A204.1 (cell line): ENCODE data around the gene GDPD2.

Source experiments
- FAIRE-seq: peaks from 2 replicates; lab custom pipeline; 2012; peaks lifted over from hg19 to GRCh38; lab: Jason Lieb, UNC

GDPD2 gene

GRCh38 chrX:70437921-70438665 lies 15.0 kb downstream of the GDPD2 start:
- no peak for FAIRE-seq

- no peak for FAIRE-seq
Observed at GRCh38 chrX:70439016-70439415, 15.9 kb downstream of the GDPD2 start.

GRCh38 chrX:70442224-70442623 lies 19.1 kb downstream of the GDPD2 start:
- no peak for FAIRE-seq

GRCh38 chrX:70444326-70444945 lies 21.3 kb downstream of the GDPD2 start, which contains the start of gene DLG3:
DLG3 (plus strand) TSS chrX:70444835; CDS start chrX:70445202, 367 bp downstream.
- FAIRE-seq = no peak

GRCh38 chrX:70444946-70445656 lies 22.0 kb downstream of the GDPD2 start:
- FAIRE-seq = no peak

GRCh38 chrX:70445951-70446350 lies 22.8 kb downstream of the GDPD2 start:
- no peak for FAIRE-seq

GRCh38 chrX:70446380-70447350 lies 23.6 kb downstream of the GDPD2 start:
- no peak for FAIRE-seq

GRCh38 chrX:70449457-70449966 lies 26.4 kb downstream of the GDPD2 start:
- no peak for FAIRE-seq

GRCh38 chrX:70452143-70452733 lies 29.1 kb downstream of the GDPD2 start:
- no peak for FAIRE-seq

GRCh38 chrX:70453024-70453618 lies 30.0 kb downstream of the GDPD2 start:
- FAIRE-seq = no peak

- FAIRE-seq = no peak
Observed at GRCh38 chrX:70454441-70455365, 31.6 kb downstream of the GDPD2 start.

- FAIRE-seq = no peak
Observed at GRCh38 chrX:70455366-70456202, 32.5 kb downstream of the GDPD2 start.

- no peak for FAIRE-seq
Observed at GRCh38 chrX:70456256-70456655, 33.1 kb downstream of the GDPD2 start.

GRCh38 chrX:70461026-70461425 lies 37.9 kb downstream of the GDPD2 start:
- FAIRE-seq = no peak

- FAIRE-seq = no peak
Observed at GRCh38 chrX:70464051-70464450, 40.9 kb downstream of the GDPD2 start.

- FAIRE-seq = no peak
Observed at GRCh38 chrX:70466968-70467367, 43.9 kb downstream of the GDPD2 start.

GRCh38 chrX:70468709-70469108 lies 45.6 kb downstream of the GDPD2 start:
- no peak for FAIRE-seq

- no peak for FAIRE-seq
Observed at GRCh38 chrX:70470850-70471289, 47.8 kb downstream of the GDPD2 start.
